Measurements from ENCODE around the gene IPO5. TPM values are rescaled to one million over a fixed set of nuclear protein-coding genes. Genes with fewer than 3 reads are reported as not detected.

Gene IPO5
- total RNA-seq, 1 donor from 2014 or later, result 88.6 TPM

DNA sequence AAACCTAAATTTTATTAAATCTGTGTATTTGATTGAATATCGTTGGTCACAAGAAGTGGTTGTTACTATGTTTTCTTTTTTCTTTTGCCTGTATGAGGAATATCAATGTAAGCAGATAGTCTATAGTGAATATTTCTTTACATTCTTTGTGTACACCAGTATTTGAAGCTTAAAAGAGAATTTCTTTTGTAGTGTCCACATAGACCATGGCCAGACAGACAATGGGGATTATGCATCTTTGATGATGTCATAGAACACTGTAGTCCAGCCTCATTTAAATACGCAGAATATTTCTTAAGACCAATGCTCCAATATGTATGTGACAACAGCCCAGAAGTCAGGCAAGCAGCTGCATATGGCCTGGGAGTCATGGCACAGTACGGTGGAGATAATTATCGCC, 64.8 kb downstream of the IPO5 start:
- H3K27ac ChIP-seq, result no peak overlapping the region
- no peaks in the 10 kb centered on the region for H3K9me3 ChIP-seq
- no peak for DNase-seq
- intact Hi-C loops (cut with DNase I), result no loop called here
- no peak for ATAC-seq
- H3K4me3 ChIP-seq, result no peak overlapping the region
- H3K36me3 ChIP-seq, result peaks cover 98% of the 10 kb centered on the region
- peaks cover 4% of the 10 kb centered on the region for H3K4me1 ChIP-seq
- H3K27me3 ChIP-seq, result no peaks in the 10 kb centered on the region
- TF ChIP-seq, protein P1, sequence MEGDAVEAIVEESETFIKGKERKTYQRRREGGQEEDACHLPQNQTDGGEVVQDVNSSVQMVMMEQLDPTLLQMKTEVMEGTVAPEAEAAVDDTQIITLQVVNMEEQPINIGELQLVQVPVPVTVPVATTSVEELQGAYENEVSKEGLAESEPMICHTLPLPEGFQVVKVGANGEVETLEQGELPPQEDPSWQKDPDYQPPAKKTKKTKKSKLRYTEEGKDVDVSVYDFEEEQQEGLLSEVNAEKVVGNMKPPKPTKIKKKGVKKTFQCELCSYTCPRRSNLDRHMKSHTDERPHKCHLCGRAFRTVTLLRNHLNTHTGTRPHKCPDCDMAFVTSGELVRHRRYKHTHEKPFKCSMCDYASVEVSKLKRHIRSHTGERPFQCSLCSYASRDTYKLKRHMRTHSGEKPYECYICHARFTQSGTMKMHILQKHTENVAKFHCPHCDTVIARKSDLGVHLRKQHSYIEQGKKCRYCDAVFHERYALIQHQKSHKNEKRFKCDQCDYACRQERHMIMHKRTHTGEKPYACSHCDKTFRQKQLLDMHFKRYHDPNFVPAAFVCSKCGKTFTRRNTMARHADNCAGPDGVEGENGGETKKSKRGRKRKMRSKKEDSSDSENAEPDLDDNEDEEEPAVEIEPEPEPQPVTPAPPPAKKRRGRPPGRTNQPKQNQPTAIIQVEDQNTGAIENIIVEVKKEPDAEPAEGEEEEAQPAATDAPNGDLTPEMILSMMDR (IDR thresholded peaks at IDR 0.05), result no peak

DNA sequence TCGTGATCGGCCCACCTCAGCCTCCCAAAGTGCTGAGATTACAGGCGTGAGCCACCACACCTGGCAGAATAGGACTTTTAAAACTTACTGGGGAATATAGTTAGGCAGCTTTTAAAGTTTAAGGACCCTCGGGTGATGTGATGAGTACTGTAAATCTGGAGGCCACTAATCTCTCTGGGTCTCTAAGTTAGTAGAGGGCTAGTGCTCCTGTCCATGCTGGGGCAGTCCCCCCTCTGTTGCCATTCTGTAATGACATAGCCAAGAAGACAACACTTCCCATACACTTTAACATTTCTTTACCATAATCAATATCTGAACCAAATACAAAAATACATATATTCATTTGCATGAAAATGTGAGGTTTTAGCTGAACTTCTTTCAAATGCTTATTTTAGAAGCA, 65.7 kb downstream of the IPO5 start:
- no peak for ATAC-seq
- no peak overlapping the region for H3K4me3 ChIP-seq
- no peaks in the 10 kb centered on the region for H3K9me3 ChIP-seq
- TF ChIP-seq, protein P1 (IDR thresholded peaks at IDR 0.05), result no peak
- DNase-seq, result no peak
- H3K4me1 ChIP-seq, result peaks cover 4% of the 10 kb centered on the region
- H3K27ac ChIP-seq, result no peak overlapping the region
- H3K27me3 ChIP-seq, result no peaks in the 10 kb centered on the region
- peaks cover 98% of the 10 kb centered on the region for H3K36me3 ChIP-seq
- intact Hi-C loops (cut with DNase I), result no loop called here

DNA sequence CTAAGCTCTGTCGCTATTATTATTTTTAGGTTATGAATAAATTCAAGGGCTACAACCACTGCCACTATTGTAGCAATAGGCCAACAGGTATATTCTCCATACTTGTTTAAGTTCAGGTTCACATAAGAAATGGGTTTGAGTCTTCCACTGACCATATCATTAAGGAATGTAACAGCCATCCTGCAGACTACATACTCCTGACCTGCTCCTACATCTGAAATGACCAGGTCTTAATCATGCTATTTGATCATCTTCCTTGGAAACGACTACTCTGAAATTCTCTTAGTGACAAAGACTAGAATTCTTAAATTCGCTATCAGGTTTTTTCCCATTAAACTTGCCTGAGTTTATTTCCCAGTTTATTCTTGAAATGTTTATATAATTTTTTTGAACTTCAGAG, 66.8 kb downstream of the IPO5 start:
- ATAC-seq (no peak), DNase-seq (no peak)
- Histone ChIP-seq H3K4me1 (peaks cover 4% of the 10 kb centered on the region), H3K4me3 (no peak overlapping the region), H3K9me3 (no peaks in the 10 kb centered on the region), H3K36me3 (peaks cover 93% of the 10 kb centered on the region), H3K27ac (no peak overlapping the region), H3K27me3 (no peaks in the 10 kb centered on the region)
- TF ChIP-seq, protein P1 (IDR thresholded peaks at IDR 0.05), result no peak
- intact Hi-C loops (cut with DNase I), result no loop called here

DNA sequence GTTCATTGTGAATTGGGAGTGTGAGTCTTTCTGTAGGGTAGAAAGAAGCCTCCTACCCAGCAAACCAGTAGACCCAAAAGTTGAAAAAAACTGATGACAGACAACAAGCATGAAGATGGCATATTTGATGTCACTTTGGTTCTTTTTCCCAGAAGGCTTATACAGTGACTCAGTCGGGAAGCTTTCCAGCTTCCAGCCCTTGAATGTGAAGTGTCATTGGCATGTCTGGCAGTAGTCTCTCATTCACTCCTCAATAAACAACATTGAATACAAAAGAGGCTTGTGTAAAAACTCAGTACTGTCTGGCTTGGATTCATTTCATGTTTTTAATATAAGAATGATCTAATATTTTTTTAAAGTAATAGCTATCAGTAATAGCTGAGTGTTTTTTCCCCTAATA, 68.7 kb downstream of the IPO5 start:
- DNase-seq, result no peak

DNA sequence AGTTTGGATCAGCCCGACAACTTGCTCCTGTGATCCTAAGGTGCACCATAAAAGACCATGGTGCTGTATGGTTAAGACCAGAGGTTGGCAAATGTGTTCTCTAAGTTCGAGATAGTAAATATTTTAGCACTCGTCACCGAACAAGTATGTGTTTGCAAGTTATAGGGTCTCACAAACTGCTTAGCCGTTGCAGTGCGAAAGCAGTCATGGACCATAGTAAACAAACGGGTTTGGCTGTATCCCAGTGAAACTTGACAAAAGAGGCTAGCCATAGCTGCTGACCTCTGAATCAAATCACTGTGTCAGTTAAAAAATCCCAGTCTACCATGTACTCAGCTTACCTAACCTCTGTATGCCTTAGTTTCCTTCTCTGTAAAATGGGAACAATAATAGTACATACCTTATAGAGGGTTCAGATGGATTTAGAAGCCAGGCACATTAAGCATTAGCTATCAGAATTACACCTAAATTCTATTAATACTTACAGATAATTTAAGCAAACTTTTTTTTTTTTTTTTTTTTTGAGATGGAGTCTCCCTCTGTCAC, 72.1 kb downstream of the IPO5 start:
- Histone ChIP-seq H3K4me3 (no peak overlapping the region), H3K4me1 (peaks cover 4% of the 10 kb centered on the region), H3K36me3 (peaks cover 40% of the 10 kb centered on the region), H3K9me3 (no peaks in the 10 kb centered on the region), H3K27me3 (no peaks in the 10 kb centered on the region), H3K27ac (no peak overlapping the region)
- no peak for ATAC-seq
- intact Hi-C loops (cut with DNase I), result no loop called here
- no peak for DNase-seq
- TF ChIP-seq, protein P1 (IDR thresholded peaks at IDR 0.05), result no peak

More for the DNA sequence above, 68.7 kb downstream of the IPO5 start:
- H3K4me1 ChIP-seq, result peaks cover 4% of the 10 kb centered on the region
- TF ChIP-seq, protein P1 (IDR thresholded peaks at IDR 0.05), result no peak
- no peak overlapping the region for H3K4me3 ChIP-seq
- peak; percentile 68 for ATAC-seq
- no peaks in the 10 kb centered on the region for H3K27me3 ChIP-seq
- H3K9me3 ChIP-seq, result no peaks in the 10 kb centered on the region
- H3K36me3 ChIP-seq, result peaks cover 73% of the 10 kb centered on the region
- intact Hi-C loops (cut with DNase I), result no loop called here
- H3K27ac ChIP-seq, result no peak overlapping the region

DNA sequence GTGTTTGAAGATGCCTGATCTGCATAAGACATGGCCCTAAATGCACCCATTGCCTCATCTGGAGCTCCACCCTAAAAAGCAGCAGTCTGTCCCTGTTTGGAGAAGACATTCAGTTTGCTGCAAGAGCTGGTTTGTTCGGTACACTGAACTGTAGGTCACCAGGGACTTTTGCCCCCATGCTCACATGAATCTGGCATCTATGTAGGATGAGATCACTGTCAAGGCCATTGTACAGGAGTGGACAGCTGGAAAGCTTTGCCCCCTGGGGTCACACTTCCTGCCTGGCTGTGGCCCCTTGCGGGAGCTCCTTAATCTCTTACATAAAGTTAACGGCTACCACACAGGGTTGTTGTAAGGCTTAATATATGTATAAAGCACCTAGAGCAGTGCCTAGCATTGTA, 73.0 kb downstream of the IPO5 start:
- peaks cover 4% of the 10 kb centered on the region for H3K4me1 ChIP-seq
- H3K36me3 ChIP-seq, result peaks cover 31% of the 10 kb centered on the region
- no peak for ATAC-seq
- no peak overlapping the region for H3K4me3 ChIP-seq
- H3K9me3 ChIP-seq, result no peaks in the 10 kb centered on the region
- no peak for DNase-seq
- TF ChIP-seq, protein P1 (IDR thresholded peaks at IDR 0.05), result no peak
- H3K27ac ChIP-seq, result no peak overlapping the region
- H3K27me3 ChIP-seq, result no peaks in the 10 kb centered on the region
- intact Hi-C loops (cut with DNase I), result no loop called here

All from upper lobe of right lung (tissue), 1 donor.